NCI-H446 treated with DMSO at 0.1 percent for 48 hours (cell line): ENCODE results near the gene IBA57.
"Not testable (repeated sequence)": the region's sequence is repeated elsewhere in the genome, so short reads cannot be mapped to it uniquely, and the experiment has no call there.

Experiments
- DNase-seq: peaks from one replicate; lab custom pipeline; 2025; lab: John Stamatoyannopoulos, UW

The IBA57 gene

GRCh38 chr1:228172591-228173527, 7.3 kb downstream of the IBA57 start:
- DNase-seq, result no peak

GRCh38 chr1:228173528-228174481, 8.2 kb downstream of the IBA57 start:
- DNase-seq, result not testable (repeated sequence)

GRCh38 chr1:228174482-228175315, 9.1 kb downstream of the IBA57 start:
- DNase-seq, result no peak

- no peak for DNase-seq
Observed at GRCh38 chr1:228175316-228176023, 9.9 kb downstream of the IBA57 start.

GRCh38 chr1:228176024-228176395, 10.4 kb downstream of the IBA57 start:
- DNase-seq, result no peak

GRCh38 chr1:228176461-228177182, 11.0 kb downstream of the IBA57 start:
- no peak for DNase-seq

GRCh38 chr1:228177183-228177475, 11.5 kb downstream of the IBA57 start:
- no peak for DNase-seq

- no peak for DNase-seq
Observed at GRCh38 chr1:228177721-228178710, 12.4 kb downstream of the IBA57 start.

GRCh38 chr1:228178737-228179684, 13.4 kb downstream of the IBA57 start:
- no peak for DNase-seq

- DNase-seq, result no peak
Observed at GRCh38 chr1:228180271-228180958, 14.8 kb downstream of the IBA57 start.

GRCh38 chr1:228180959-228181644, 15.5 kb downstream of the IBA57 start:
- no peak for DNase-seq

GRCh38 chr1:228181645-228182034, 16.0 kb downstream of the IBA57 start:
- DNase-seq, result no peak

- no peak for DNase-seq
Observed at GRCh38 chr1:228182296-228183030, 16.9 kb downstream of the IBA57 start.

GRCh38 chr1:228184152-228184551, 18.5 kb downstream of the IBA57 start:
- DNase-seq, result no peak

- DNase-seq, result no peak
Observed at GRCh38 chr1:228185641-228185965, 20.0 kb downstream of the IBA57 start.

- DNase-seq, result not testable (repeated sequence)
Observed at GRCh38 chr1:228188249-228188648, 22.6 kb downstream of the IBA57 start.

- no peak for DNase-seq
Observed at GRCh38 chr1:228190182-228190581, 24.6 kb downstream of the IBA57 start.
